ENCODE results near the gene CMTR1.
A peak's percentile ranks its signal among the peaks of the same experiment; 100 is the strongest.
"Not testable (repeated sequence)": the region's sequence is repeated elsewhere in the genome, so short reads cannot be mapped to it uniquely, and the experiment has no call there.

CMTR1 gene

GRCh38 chr6:37432916-37433656 lies at the start of gene CMTR1:
Gene CMTR1 (plus strand): TSS chr6:37433221. CDS start chr6:37435630, 2,409 bp downstream.
- DNase-seq, result peak; percentile 84

GRCh38 chr6:37388578-37388977 lies 44.4 kb upstream of the CMTR1 start:
- DNase-seq, result no peak

DNA sequence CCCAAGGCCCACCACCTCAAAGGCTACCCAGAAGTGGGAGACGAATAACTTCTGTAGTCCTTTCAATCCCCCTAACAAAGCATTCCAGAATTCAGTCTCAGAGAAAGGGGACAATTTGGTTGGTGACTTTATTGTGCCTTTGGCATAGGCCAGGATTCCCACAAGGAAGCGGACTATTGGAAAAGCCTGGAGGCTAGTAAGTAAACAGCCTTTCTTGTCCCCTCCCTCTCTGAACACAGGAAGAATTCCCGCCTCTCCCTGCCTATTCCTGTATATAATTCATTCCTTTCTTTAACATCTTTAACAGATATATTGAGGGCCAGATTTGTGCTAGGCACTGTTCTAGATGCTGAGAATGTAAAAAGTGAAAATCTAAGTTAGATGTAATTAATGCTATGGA lies 43.2 kb upstream of the CMTR1 start:
- DNase-seq, result no peak

GRCh38 chr6:37391120-37391519 lies 41.9 kb upstream of the CMTR1 start:
- DNase-seq, result no peak

DNA sequence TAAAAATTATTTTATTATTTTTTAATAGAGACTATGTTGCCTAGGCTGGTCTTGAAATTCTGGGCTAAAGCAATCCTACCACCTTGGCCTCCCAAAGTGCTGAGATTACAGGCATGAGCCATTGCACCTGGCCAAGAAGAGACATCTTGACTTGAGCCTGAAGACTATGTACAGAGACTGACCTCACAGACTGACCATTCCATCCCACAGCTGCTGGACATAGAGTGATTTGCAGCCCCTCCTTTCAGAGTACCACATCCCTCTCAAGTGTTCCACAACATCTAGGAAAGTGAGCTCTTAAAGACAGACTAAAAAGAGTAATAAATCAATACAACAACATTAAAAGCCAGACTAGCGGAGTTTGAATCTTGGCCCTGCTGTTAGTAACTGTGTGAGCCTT lies 40.2 kb upstream of the CMTR1 start:
- DNase-seq, result no peak

GRCh38 chr6:37393381-37393929 lies 39.6 kb upstream of the CMTR1 start:
- no peak for DNase-seq

DNA sequence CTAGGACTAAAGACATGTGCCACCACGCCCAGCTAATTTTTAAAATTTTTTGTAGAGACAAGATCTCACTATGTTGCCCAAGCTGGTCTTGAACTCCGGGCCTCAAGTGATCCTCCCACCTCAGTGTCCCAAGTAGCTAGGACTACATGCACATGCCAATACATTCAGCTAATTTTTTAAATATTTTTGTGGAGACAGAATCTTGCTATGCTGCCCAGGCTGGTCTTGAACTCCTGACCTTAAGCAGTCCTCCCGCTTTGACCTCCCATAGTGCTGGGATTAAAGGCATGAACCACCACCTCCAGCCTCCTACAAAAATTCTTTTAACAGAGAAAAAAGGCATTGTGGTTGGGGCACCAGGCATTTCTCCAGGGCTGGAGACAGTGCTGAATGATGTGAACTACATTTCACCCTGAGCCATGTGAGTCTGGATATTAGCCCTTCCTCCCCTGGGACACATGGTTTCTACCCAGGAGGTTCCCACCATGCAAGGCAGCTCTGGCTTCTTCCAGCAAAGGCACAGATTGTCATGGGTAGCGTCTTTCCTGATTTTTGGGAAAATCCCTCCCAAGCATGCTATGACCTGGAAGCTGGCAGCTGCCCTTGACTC lies 36.3 kb upstream of the CMTR1 start:
- no peak for DNase-seq

- no peak for DNase-seq
Observed at GRCh38 chr6:37399131-37399530, 33.9 kb upstream of the CMTR1 start.

DNA sequence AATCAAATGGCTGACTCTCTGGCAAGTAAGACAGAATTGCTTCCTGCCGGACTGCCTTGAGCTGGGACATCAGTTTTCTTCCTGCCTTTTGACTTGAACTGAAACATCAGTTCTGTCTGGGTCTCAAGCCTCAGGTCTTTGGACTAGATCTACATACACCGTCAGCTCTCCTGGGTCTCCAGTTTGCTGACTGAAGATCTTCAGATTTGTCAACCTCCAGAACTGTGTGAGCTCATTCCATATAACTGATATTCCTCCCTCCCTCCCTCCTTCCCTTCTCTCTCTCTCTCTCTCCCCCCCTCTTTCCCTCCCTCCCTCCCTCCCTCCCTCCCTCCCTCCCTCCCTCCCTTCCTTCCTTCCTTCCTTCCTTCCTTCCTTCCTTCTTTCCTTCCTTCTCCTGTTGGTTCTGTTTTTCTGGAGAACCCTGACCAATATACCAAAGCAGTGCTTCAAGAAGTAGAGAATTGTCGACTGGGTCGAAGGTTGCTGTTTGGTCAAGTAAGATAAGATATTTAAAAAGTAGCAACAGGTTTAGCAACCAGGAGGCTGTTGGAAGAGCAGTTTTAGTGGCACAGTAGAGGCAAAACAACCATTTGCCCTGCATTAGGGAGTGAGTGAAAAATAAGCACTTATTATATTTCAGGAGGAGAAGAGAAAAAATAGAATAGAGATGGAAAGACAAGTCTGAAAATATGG lies 33.1 kb upstream of the CMTR1 start:
- no peak for DNase-seq

DNA sequence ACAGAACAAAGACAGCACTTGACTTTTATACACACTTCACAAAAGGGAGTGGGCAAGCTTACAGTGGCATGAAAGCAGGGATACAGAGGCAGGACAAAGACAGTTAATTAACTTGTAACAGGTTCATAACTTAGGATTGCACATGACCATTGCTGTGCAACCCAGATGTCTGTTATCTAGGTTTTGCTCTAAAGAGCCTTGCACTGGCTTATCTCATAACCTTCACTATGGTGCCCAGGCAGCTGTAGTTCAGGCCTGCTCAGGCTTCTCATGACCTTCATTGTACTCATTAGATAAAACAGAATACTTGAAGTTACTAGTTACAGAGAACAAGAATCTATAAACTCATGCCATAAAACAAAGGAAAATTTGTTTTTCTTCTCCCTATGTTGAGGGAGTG lies 31.4 kb upstream of the CMTR1 start:
- not testable (repeated sequence) for DNase-seq

- DNase-seq, result no peak
Observed at GRCh38 chr6:37406726-37407341, 26.2 kb upstream of the CMTR1 start.

DNA sequence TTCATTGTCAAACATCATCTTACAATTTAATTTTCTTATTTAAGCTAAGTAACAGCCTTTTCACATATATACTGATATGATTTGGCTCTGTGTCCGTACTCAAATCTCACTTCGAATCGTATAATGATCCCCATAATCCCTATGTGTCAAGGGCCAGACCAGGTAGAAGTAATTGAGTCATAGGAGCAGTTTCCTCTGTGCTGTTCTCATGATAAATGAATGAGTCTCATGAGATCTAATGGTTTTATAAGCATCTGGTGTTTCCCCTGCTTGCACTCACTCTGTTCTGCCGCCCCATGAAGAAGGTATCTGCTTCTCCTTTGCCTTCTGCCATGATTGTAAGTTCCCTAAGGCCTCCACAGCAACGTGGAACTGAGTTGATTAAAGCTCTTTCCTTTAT lies 25.1 kb upstream of the CMTR1 start:
- no peak for DNase-seq

DNA sequence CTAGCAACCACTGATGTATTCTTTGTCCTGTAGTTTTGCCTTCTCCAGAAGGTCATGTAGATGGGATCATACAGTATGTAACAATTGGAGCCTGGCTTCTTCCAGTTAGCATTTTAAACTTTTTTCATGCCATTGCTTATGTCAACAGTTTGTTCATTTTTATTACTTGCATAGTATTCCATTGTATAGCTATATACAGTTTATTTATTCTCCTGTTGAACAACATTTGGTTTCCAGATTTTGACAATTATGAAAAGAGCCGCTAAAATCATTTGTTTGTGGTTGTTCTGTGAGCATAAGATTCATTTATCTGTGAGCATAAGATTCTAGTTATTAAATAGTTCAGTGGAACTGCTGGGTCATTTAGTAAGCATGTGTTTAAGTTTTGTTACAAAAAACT lies 23.5 kb upstream of the CMTR1 start:
- DNase-seq, result no peak

DNA sequence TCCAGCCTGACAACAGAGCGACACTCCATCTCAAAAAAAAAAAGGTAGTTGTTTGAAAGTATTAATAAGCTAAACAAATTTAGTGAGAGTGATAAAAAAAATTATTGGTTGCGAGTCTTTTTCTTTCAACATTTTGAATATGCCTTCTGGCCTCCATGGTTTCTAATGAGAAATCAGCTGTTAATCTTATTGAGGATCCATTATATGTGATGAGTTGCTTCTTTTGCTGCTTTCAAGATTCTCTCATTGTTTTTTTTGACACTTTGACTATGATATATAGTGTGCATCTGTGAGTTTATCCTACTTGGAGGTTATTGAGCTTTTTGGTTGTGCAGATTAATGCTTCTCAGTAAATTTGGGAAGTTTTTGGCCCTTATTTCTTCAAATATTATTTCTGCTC lies 15.6 kb upstream of the CMTR1 start:
- no peak for DNase-seq

GRCh38 chr6:37418722-37419121 lies 14.3 kb upstream of the CMTR1 start:
- no peak for DNase-seq

GRCh38 chr6:37426058-37426944 lies 6.7 kb upstream of the CMTR1 start:
- DNase-seq, result no peak

DNA sequence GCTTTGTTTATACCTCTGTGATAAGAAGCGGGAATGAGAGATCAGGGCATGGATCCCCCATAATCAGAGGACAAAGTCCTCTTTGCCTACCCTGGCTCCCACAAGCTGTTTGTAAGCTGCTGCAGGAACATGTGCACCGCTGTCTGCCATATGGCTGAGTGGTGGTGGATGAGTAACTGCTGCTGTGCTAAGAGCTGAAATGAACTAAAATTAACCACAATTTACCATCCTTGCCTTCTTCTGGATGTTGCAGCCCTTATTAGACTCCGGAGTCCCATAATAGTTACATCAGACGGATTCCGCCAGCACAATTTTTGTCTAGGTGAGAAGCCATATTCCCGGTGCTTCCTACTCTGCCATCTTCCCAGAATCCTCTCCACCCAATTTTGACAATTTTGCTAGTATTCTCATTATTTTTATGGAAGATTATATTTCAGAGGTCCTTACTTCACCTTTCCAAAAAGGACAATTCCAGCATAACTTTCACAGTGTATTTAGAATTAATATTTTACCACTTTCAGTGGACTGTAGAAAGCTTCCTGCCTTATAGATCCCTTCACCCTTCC lies 6.0 kb upstream of the CMTR1 start:
- DNase-seq, result no peak

- no peak for DNase-seq
Observed at GRCh38 chr6:37429352-37429750, 3.7 kb upstream of the CMTR1 start.

- DNase-seq, result no peak
Observed at GRCh38 chr6:37432590-37432915, 468 bp upstream of the CMTR1 start.

- no peak for DNase-seq
Observed at GRCh38 chr6:37433657-37434271, 743 bp downstream of the CMTR1 start.

DNA sequence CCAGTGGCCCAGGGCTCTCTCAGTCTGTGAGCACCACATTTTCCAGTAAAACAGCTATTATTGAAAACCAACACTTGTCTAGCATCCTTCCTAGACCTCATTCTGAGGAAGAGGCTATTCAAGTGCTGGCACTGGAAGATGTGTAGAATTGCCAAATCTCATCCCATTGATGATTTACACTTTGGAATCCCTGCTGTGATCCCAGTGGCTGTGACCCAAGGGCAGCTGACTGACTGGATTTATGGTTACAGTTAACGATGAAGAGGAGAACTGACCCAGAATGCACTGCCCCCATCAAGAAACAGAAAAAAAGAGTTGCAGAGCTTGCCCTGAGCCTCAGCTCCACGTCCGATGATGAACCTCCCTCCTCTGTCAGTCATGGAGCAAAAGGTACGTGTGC lies 2.4 kb downstream of the CMTR1 start:
- DNase-seq, result no peak

DNA sequence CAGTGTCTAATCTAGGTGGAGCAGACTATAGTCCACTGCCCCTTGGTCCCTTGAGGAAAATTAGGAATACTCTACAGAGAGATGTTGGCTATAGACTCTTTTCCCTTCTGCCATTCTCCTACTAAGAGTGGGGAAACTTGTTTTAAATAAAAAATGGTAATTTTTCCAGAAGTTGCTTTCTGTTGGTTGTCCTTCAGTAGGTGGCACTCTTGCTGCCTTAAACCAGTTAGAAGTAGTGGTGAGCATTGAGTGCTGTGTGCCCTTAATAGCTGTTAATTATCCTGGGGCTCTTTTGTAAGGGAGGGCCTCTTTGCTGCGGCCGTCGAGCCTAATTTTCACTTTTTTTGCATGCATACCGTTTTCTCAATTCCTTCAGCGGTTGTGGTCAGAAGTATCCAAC lies 2.8 kb downstream of the CMTR1 start:
- no peak for DNase-seq
